Endometrial microvascular endothelial cells (primary cell): ENCODE data around the gene GPR18. TPM values are rescaled to one million over a fixed set of nuclear protein-coding genes. Genes with fewer than 3 reads are reported as not detected.

ENCODE experiments used
- in situ Hi-C: cut with HindIII; loops from 2 replicates; pipeline ENCODE4 v1.10.0; 2017; ENCODE audit warnings: low sequenced_read_pairs, low pct_unique_long_range_greater_than_20kb; ENCODE audit errors: inconsistent ontology term
- total RNA-seq: library from RNA; depleted of rRNA; stranded (reverse); fragments of >200 nt; gene quantifications from one replicate; pipeline ENCODE4 v1.2.3, GENCODE V29; 2015; ENCODE audit errors: inconsistent ontology term

Gene GPR18
- total RNA-seq, 1 donor from 2014 or later: not detected

DNA sequence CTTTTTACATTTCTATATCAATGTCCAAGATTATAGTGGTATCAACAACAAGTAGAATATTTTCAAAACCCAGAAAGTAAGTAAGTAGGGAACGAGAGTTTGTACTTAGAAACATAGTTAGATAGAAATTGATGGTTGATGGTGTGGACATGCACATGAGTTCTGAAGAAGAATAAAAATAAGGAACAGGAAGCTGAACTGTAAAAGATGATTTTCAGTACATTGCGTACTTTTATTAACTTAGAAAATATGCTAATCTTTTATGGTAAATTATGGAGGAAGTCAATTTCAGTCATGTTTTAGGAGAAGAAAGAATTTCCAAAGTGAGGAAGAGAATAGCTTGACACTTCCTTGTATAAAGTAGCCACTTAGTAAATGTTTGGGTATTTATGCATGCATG lies 12.3 kb upstream of the GPR18 start:
- in situ Hi-C loops: no loop called here

DNA sequence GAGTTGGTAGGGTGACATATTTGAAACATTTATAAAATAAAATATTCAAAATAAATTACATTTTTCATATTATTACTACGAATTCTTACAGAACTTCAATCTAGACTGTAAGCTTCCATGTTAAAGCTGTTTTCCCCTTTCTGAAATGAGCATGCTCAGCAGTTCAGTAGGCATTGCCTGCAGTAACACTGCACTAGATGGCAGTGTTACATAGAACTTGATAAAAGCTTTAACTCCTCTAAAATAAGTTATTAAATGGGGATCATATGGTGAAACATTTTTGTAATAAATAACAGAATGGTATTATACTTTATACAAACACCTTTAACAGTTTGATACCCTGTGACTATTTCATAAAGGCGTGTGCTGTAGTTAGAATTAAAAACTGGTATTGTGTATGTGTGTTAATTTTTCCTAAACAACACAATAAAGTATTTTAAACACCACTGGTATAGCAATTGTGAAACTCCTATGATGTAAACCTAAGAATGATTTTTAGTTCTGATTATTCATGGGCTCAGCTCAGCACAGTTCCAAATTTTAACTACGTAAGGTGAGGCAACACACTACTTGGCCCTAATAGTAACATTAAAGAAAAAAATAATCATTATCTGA lies 11.6 kb upstream of the GPR18 start:
- in situ Hi-C loops: no loop called here

DNA sequence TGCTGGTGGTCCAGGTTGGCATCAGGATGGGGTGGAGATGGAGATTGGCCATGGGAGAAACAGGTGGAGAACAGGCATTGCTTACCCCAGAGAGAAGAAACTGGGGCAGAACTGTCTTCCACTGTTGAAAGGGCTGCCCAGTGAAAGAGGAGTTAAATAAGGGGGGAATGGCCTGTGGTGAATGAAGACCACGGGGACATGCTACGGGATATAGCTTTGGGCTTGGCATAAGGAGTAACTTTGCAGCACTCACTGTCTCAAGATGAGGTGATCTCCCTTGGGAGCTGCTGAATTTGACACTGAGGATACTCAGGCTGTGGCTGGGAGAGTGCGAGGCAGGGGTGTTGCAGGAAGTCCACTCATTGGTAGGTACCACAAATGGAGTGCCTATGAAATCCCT lies 10.6 kb upstream of the GPR18 start:
- in situ Hi-C loops: no loop called here

DNA sequence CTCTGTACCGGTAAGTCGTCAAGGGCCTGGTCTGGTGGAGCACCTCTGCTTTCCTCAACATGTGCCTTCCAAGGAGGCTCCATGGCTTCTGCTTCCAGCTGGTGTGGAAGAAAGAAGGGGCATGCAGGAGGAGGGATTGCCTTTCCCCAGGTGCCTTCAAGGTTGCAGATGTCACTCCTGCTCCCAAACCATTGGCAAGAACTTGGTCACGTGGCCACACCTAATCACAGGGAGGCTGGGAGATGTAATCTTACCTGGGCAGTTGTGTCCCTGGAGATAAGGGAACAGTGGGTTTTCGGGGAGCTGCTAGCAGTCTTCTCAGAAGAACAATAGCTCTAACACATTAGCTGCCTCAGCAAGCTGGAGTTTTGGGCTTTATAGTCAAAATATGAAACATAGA lies 9.7 kb upstream of the GPR18 start:
- in situ Hi-C loops: no loop called here

DNA sequence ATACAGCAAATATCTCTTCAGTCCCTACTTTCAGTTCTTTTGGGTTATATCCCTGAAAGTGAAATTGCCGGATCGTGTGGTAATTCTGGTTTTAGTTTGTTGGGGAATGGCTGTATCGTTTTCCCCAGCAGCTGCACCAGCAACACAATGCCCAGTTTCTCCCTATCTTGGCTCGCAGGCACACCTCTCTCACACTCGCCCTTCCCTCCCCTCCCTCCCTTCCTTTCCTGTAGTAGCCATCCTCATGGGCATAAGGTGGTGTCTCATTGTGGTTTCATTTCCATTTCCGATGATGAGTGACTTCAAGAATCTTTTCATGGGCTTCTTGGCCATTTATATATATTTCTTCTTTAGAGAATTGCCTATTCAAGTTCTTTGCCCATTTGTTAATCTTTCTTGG lies 8.6 kb upstream of the GPR18 start:
- in situ Hi-C loops: no loop called here

DNA sequence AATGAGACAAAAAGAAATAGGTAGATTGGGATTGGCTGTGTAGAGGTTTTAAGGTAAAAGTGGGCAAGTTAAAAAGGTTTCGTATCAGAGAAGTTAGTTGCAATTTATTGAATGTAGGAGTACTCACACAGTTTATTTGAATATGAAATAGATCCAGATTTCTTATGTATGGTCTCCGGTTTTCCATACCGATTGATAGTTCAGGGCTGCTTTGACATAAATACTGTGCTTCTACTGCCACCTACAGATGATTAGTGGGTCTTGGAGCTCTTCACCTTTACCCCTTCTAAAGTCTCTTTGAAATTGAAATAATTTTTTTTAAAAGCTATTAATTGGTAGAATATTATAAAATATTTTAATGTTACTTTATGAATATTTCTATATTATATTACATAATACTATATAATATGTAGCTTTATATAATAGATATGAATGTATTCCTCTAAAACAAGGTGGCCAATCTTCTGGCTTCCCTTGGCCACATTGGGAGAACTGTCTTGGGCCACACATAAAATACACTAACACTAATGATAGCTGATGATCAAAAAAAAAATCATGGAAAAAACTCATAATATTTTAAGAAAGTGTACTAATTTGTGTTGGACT lies 7.7 kb upstream of the GPR18 start:
- in situ Hi-C loops: no loop called here

DNA sequence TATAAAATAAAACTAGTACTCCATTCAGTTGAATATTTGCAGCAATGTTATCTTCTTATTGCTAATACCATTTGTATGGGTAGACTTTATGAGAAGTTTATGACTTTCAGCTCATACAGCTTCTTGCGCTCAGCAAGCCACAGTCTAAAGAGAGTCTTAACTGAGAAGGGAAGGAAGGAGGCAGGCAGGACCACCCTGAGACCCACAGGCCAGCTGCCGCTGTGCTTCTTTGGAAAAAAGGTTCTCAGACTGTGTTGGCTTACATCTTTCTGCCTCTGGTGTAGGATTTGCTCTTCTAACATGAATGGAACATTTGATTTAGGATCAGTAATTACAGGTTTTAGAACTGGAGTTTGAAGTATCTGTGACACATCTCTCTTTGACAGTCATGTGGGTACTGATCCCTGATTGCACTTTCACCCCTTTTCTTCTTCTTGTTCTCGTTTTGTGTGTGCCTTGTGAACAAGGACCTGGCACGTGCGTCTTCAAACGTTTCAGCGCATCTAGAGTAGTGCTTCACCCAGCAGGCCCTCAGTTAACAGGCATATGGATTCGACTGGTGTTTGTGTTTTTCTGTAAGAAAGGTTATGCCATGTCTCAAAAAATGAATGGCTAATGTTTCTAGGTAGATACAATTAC lies 7.1 kb upstream of the GPR18 start:
- in situ Hi-C loops: no loop called here

DNA sequence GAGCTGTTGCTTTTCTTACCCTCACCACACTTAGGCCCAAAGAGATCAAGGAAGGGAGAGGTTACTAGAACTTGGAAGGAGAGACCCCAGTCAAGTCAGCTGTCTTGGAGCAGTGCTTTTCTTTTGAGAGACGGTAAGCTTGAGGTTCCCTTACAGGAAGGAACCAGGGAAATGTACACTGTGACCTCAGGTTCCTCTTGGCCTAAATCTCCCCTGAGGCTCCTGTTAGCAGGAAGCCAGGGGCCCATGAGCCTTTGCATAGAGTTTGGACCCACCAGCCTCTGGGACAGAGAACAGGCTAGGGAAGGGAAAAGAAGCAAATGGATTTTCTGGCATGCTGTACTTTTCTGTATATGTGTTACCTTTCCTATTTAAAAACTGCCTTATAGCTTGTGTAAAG lies 5.9 kb upstream of the GPR18 start:
- in situ Hi-C loops: no loop called here

DNA sequence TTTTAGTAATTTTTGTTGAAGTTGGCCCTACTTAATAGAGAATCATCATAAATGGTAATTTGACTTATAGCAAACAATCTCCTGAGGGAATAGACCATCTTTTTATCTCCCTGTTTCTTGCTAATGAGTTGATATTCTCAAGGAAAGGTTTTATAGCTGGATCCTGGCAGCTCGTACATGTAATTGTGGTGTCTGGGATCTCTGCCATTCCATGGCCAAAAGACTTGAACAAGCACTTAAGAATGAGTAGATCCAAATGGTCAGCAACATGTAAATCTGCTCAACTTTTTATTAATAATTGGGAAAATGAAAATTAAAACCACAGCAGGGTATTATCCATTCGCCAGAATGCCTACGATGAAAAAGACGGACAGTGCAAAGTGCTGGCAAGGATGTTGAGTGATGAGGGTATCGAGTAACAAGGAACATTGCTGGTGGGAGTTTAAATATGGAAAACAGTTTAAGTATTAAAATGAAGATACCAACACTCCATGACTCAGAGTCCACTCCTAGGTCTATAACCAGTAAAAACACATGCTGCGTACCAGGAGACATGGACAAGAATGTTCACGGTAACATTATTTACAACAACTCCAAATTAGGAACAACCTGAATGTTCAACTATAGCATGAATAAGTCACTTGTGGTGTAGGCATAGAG lies 5.1 kb upstream of the GPR18 start:
- in situ Hi-C loops: no loop called here

DNA sequence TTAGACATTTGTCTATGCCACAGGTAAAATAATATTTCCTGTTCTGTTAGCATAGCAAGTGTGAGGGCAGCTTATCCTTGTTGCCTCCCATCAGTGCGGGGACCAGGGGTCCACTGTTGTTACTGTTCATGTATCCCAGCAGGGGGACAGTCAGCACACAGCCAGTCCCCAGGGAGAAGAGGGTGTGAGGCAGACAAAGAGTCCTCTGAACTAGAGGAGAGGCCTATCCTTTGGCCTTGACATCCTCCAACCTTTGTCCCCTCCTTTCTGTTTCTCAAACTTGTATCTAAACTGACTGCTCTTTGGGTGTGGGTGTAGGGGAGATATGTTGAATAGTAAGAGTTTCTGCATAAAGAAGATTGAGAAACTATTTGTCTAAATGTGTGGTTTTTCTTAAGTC lies 2.9 kb upstream of the GPR18 start:
- in situ Hi-C loops: no loop called here

DNA sequence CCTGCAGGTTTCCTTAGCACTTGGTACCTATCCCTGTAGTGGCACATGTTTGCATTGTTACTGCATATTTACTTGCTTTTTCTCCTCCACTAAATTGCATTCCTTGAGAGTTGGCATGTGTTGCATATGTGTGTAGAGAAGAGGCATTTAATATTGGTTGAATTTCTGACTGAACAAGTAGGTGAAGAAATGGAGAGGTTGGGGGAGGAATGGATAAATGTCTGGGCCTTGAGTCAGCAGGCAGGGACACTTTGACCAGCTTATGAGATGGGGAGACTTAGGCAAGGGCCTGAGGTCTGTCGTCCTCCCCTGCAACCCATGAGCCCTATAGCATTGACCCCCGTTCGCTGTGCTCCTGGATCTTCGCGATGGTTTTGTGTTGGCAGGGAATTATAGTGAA lies 2.0 kb upstream of the GPR18 start:
- in situ Hi-C loops: no loop called here

DNA sequence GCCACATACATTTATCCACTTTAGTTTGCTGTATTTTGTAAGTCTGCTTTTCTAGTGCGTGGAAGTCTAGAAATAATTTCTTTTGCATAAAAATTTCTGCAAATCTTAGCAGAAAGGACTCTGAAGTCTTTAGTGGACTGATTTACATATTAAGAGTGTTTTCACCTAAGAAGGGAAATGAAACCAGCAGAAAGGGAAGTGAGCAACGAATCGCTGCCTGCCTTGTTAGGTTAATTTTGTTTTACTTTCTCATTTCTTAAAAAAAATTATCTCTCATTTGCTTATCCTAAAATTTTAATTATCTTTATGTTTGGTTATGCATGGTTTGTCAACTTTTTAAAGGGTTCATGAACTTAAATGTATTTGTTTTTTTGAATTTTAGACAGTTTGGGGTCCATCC lies 767 bp upstream of the GPR18 start:
- in situ Hi-C loops: no loop called here

DNA sequence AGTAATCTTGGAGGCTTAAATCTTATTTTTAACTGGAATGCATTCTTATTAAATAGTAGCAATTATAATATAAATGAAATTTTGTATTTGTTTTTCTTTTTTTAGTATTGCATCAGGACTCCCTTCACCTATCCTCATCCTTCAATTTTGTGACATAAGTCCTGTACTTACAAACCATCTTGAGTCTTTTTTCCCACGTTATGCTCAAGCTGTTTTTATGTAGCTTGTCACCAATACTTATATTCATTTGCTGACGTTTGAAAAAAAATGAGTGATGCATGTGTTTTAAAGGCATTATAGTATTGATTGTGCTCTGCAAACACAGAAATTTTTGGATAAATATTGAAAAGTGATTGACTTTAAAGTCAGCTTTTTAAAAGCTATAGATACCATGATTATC lies 888 bp downstream of the GPR18 start:
- in situ Hi-C loops: no loop called here

DNA sequence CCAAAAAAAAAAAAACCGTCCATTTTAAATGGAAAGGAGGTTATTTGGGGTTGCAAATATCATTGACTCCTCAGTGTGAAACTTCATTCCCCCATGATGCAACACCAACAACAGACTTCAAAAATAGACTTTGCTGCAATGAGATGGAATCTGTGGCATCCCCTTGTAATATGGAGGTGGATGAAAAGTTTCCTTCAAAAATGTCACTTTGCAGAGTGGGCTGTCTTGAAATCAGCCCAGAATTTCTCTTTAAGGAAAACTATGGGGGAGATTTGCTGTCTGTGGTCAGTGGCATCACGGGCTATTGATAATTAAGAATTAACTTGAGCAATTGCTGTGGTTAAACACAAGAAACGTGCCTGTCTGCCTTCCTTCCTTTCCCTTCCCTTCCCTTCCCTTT lies 1.5 kb downstream of the GPR18 start:
- in situ Hi-C loops: no loop called here

DNA sequence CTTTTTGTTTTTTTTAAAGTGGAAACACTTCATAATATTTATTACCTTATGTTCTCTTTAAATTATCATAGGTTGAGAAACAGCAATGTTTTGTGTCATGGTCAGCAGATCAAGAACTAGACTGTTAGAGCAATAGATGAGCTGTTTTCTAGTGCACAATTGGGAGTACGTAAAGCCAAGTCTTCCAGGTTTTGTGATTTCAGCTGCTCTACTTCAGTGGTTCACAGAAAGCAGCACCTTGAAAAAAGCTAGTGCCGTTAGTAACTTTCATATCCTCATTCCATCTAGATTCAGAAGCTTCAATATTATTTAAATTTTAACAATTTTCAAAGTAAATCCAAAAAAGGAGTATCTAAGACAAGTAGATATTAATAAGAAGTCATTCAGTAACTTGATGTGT lies 1.9 kb downstream of the GPR18 start:
- in situ Hi-C loops: no loop called here

DNA sequence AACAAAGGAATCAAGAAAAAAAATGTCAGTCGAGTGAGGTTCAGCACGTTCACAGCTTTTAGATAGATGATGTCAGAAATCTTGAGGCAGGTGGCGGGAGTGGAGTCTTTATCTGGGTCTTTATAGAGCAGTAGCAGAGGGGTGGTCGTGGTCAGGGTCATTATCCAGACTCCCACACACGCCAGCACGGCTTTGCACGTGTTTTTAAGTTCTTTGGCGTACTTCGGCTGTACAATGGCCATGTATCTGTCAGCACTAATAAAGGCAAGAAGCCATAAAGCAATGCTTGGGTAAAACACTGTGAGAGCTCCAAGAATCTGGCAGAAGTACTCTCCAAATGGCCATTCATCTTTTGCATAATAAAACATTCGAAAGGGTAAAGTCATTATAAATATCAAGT lies 2.9 kb downstream of the GPR18 start:
- in situ Hi-C loops: no loop called here

DNA sequence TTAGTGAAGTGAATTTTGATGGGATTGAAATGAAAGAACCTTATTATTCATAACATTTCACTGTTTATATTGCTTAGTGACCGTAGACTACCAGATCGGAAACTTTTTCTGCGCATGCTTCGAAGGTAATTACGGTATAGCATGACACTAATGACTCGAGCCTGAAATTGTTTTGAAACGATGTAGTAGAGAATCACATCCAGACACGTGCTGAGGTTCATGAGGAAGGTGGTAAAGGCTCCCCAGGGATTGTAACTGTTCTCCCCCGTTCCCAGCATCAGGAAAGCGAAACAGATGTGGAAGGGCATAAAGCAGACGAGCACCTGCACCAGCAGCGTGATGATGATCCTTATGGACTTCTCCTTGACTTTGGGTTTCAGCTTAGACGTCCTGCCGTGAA lies 3.3 kb downstream of the GPR18 start:
- in situ Hi-C loops: no loop called here

DNA sequence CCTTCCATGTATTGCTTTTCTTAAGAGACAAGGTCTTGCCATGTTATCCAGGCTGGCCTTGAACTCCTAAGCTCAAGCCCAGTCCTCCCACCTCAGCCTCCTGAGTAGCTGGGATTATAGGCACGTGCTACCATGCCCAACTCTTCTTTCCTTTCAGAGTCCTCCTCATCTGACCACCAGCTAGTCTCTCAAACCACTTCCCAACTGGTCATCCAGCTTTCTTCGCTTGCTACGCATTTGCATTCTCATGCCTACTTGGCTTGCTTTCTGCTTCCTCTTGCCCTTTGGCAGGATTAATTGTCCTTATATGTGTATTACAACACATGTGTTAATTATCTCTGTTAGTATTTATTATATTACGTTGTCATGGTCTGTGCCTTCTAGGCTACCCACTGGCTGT lies 6.3 kb downstream of the GPR18 start:
- in situ Hi-C loops: no loop called here

DNA sequence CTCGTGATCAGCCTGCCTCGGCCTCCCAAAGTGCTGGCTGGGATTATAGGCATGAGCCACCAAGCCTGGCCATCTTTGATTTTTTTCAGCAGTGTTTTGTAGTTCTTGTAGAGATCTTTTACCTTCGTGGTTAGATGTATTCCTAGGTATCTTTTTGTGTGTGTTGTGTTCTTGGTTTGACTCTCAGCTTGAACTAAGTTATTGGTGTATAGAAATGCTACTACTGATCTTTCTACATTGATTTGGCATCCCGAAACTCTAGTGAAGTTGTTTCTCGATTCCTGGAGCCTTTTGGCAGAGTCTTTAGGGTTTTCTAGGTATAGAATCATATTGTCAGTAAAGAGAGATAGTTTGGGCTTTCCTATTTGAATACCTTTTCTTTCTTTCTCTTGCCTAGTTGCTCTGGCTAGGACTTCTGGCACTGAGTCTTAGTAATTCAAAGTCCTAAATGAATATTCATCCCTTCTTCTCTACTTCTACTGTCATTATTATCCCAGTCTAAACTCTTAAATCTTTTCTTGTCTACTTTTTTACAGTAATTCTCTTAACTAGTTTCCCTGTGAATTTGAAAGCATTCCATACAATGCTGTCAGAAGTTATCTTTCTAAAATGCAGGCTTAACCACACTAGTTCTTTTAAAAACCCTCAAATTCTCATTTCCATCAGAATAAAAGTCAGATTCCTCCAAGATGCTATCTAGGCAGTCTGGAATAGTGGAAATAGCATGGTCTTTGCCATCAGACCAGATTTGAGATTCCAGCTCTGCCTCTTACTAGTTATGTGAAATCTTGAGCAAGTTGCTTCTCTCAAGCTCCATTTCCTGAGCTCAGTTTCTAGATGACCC lies 7.0 kb downstream of the GPR18 start:
- in situ Hi-C loops: no loop called here
